IMR-90 (cell line): Measurements from ENCODE around the gene PPP1R14B. TPM values are rescaled to one million over a fixed set of nuclear protein-coding genes. Genes with fewer than 3 reads are reported as not detected.
A peak's percentile ranks its signal among the peaks of the same experiment; 100 is the strongest.

Experiments used
- ATAC-seq: fragments of 200-7000 bp; cut with Tn5 transposase; 2 replicates; pipeline ENCODE4 v1.9.1; 2020; ENCODE audit warnings: low read depth, mild to moderate bottlenecking, moderate library complexity
- BruUV-seq: library from RNA; stranded (reverse); fragments of 400-500 nt; replicated peaks from 2 replicates; lab custom pipeline; 2021; lab: Mats Ljungman, UMichigan
- CTCF ChIA-PET: fragments of 300-600 bp; formaldehyde crosslinking; extraction: SDS; loops from one replicate; lab custom pipeline; 2021; ENCODE audit warnings: antibody characterized with exemption; lab: Yijun Ruan, JAX
- POLR2A ChIA-PET: fragments of 300-600 bp; sonication (Branson Sonifier 250); formaldehyde crosslinking; loops from one replicate; lab custom pipeline; 2022; ENCODE audit warnings: antibody characterized with exemption; ENCODE audit not compliant: unreplicated experiment; lab: Charles Lee
- DNase-seq: peaks from one replicate; pipeline ENCODE4 v3.0.0; 2013
- H2AFZ ChIP-seq: replicated peaks from 2 replicates; pipeline ENCODE3; 2013; ENCODE audit warnings: low read length, mild to moderate bottlenecking; ENCODE audit not compliant: poor library complexity
- H2AK5ac ChIP-seq: 2 replicates; pipeline ENCODE4 v1.6.1; 2013; ENCODE audit warnings: low read depth, low read length, inconsistent platforms
- H2AK9ac ChIP-seq: replicated peaks from 2 replicates; pipeline ENCODE3; 2013; ENCODE audit warnings: mild to moderate bottlenecking, low read depth, low read length, moderate library complexity; ENCODE audit not compliant: poor library complexity
- H2BK120ac ChIP-seq: 2 replicates; pipeline ENCODE4 v1.6.1; 2013; ENCODE audit warnings: low read depth, low read length, inconsistent platforms
- H2BK15ac ChIP-seq: 3 replicates; pipeline ENCODE4 v1.6.1; 2013; ENCODE audit warnings: low read depth, low read length, inconsistent platforms
- H2BK20ac ChIP-seq: 2 replicates; pipeline ENCODE4 v1.6.1; 2013; ENCODE audit warnings: low read depth, mild to moderate bottlenecking, inconsistent platforms, low read length, moderate library complexity
- H2BK5ac ChIP-seq: 2 replicates; pipeline ENCODE4 v1.6.1; 2013; ENCODE audit warnings: mild to moderate bottlenecking, low read depth, low read length, inconsistent platforms; ENCODE audit not compliant: poor library complexity, severe bottlenecking
- H3K14ac ChIP-seq: replicated peaks from 2 replicates; pipeline ENCODE4 v1.6.1; 2013; ENCODE audit warnings: low read depth, low read length, inconsistent platforms
- H3K18ac ChIP-seq: 2 replicates; pipeline ENCODE4 v1.6.1; 2013; ENCODE audit warnings: low read depth, low read length, control low read depth
- H3K23ac ChIP-seq: 2 replicates; pipeline ENCODE4 v1.6.1; 2013; ENCODE audit warnings: low read depth, low read length, inconsistent platforms
- H3K27ac ChIP-seq: 2 replicates; pipeline ENCODE4 v1.5.1; 2013; ENCODE audit warnings: mild to moderate bottlenecking, control low read depth, low read length; ENCODE audit not compliant: insufficient read depth
- H3K27me3 ChIP-seq: 2 replicates; pipeline ENCODE4 v1.6.1; 2013; ENCODE audit warnings: low read length; ENCODE audit not compliant: control insufficient read depth, insufficient read depth
- H3K36me3 ChIP-seq: 2 replicates; pipeline ENCODE4 v1.6.1; 2013; ENCODE audit warnings: low read length, mixed read lengths; ENCODE audit not compliant: control insufficient read depth, insufficient read depth
- H3K4ac ChIP-seq: 2 replicates; pipeline ENCODE4 v1.6.1; 2013; ENCODE audit warnings: low read depth, low read length, inconsistent platforms
- H3K4me1 ChIP-seq: 2 replicates; pipeline ENCODE4 v1.6.1; 2013; ENCODE audit warnings: low read length, mixed read lengths; ENCODE audit not compliant: control insufficient read depth, insufficient read depth
- H3K4me2 ChIP-seq: 2 replicates; pipeline ENCODE4 v1.6.1; 2013; ENCODE audit warnings: low read depth, mild to moderate bottlenecking, control low read depth, low read length, moderate library complexity
- H3K4me3 ChIP-seq: 2 replicates; pipeline ENCODE4 v1.5.1; 2013; ENCODE audit warnings: low read depth, mild to moderate bottlenecking, control low read depth, low read length, moderate library complexity; ENCODE audit not compliant: insufficient read depth
- H3K56ac ChIP-seq: 2 replicates; pipeline ENCODE4 v1.6.1; 2013; ENCODE audit warnings: low read length, inconsistent platforms; ENCODE audit not compliant: insufficient read depth; ENCODE audit errors: extremely low read depth
- H3K79me1 ChIP-seq, 2 experiments: 2 replicates each; pipeline ENCODE4 v1.6.1; 2013; ENCODE audit warnings: low read length in 2 of 2, inconsistent platforms in 1 of 2, low read depth in 1 of 2
- H3K9ac ChIP-seq: 2 replicates; pipeline ENCODE4 v1.6.1; 2013; ENCODE audit warnings: low read depth, low read length, control low read depth
- H3K9me1 ChIP-seq: 2 replicates; pipeline ENCODE4 v1.6.1; 2013; ENCODE audit warnings: low read length, inconsistent platforms; ENCODE audit not compliant: insufficient read depth
- H3K9me3 ChIP-seq: 2 replicates; pipeline ENCODE4 v1.6.1; 2013; ENCODE audit warnings: low read length; ENCODE audit not compliant: control insufficient read depth, insufficient read depth
- H4K20me1 ChIP-seq: 2 replicates; pipeline ENCODE4 v1.6.1; 2013; ENCODE audit warnings: low read length, inconsistent platforms; ENCODE audit not compliant: insufficient read depth
- H4K5ac ChIP-seq: 2 replicates; pipeline ENCODE4 v1.6.1; 2013; ENCODE audit warnings: mild to moderate bottlenecking, low read depth, low read length, control low read depth
- H4K8ac ChIP-seq, 2 experiments: 2 replicates each; pipeline ENCODE4 v1.6.1; 2013; ENCODE audit warnings: low read depth in 2 of 2, low read length in 2 of 2, control low read depth in 1 of 2, inconsistent platforms in 1 of 2
- H4K91ac ChIP-seq: 2 replicates; pipeline ENCODE4 v1.6.1; 2013; ENCODE audit warnings: low read depth, low read length, inconsistent platforms; ENCODE audit not compliant: insufficient read depth
- CEBPB ChIP-seq: IDR thresholded peaks from 2 replicates; pipeline ENCODE4 v1.6.1; 2012; ENCODE audit warnings: low read depth, low read length, improper control_type of control experiment
- RCOR1 ChIP-seq: IDR thresholded peaks from 2 replicates; pipeline ENCODE4 v1.6.1; 2012; ENCODE audit warnings: mild to moderate bottlenecking, low read length, improper control_type of control experiment; ENCODE audit not compliant: insufficient replicate concordance
- WGBS, 2 experiments: methylation state at CpG; one replicate each; pipeline versions ENCODE4 v1.1.5 to v1.1.7; 2013; ENCODE audit warnings: missing lambda C conversion rate in 2 of 2; ENCODE audit not compliant: insufficient read length in 1 of 2; ENCODE audit errors: extremely low coverage in 2 of 2; 5-methylcytosine and 5-hydroxymethylcytosine counted together
- dilution Hi-C: fragments of 300-500 bp; cut with HindIII; formaldehyde crosslinking; loops from one replicate; pipeline ENCODE4 v1.14.3; 2018; ENCODE audit warnings: low sequenced_read_pairs; ENCODE audit not compliant: unreplicated experiment
- in situ Hi-C: fragments of 300-500 bp; cut with MboI; formaldehyde crosslinking; loops from 3 replicates; pipeline ENCODE4 v1.14.3; 2019; ENCODE audit warnings: low sequenced_read_pairs, inconsistent platforms, mixed read lengths
- intact Hi-C: fragments of 100-400 bp; cut with micrococcal nuclease; formaldehyde crosslinking; loops from 2 replicates; pipeline ENCODE4 v1.10.0; 2022
- polyA plus RNA-seq, 3 experiments: library from polyadenylated mRNA; depleted of rRNA; stranded (reverse); fragments of >200 nt; gene quantifications; 2 replicates each; pipeline ENCODE4 v1.2.3, GENCODE V29; 2012; ENCODE audit warnings: low replicate concordance in 1 of 3
- total RNA-seq: library from RNA; depleted of rRNA; stranded (reverse); fragments of >200 nt; gene quantifications from 2 replicates; pipeline ENCODE4 v1.2.3, GENCODE V29; 2012

The PPP1R14B gene
- total and polyA plus RNA-seq, 2 of the 4 experiments (the other 2 are of a cell fraction) = 176 to 257 TPM

- peaks cover 13% of the 10 kb centered on the region; the same call in 1 of the 2 replicates for H4K20me1 ChIP-seq
- H3K18ac ChIP-seq = no peak overlapping the region
- no peak overlapping the region for H3K27ac ChIP-seq
- no peak overlapping the region for H3K14ac ChIP-seq
- no peaks in the 10 kb centered on the region for H3K9me3 ChIP-seq
- no peak overlapping the region for H3K4me2 ChIP-seq
- H2BK15ac ChIP-seq = no peak overlapping the region
- H4K5ac ChIP-seq = no peak overlapping the region
- H3K36me3 ChIP-seq = peaks cover 70% of the 10 kb centered on the region
- H3K4ac ChIP-seq = no peak overlapping the region
- no peak overlapping the region for H4K91ac ChIP-seq
- in situ Hi-C loops (loop anchor here (5.0 kb wide), 1 partner anchor 101 kb away; the partner anchor contains the start of gene CATSPERZ), intact Hi-C loops (loop anchor here (10.0 kb wide), 1 partner anchor 453 kb away; no protein-coding TSS in a partner anchor), dilution Hi-C loops (no loop called here)
- ATAC-seq (no peak), DNase-seq (no peak)
- no peak overlapping the region for H2AK5ac ChIP-seq
- no peak overlapping the region for H3K9ac ChIP-seq
- WGBS, 2 experiments = no CpG with 5 or more reads among the region's 3 CpGs
- H2BK120ac ChIP-seq = no peak overlapping the region
- H3K23ac ChIP-seq = no peak overlapping the region
- no peak overlapping the region for H2BK20ac ChIP-seq
- no peak overlapping the region for H4K8ac ChIP-seq
- no peak overlapping the region for H3K56ac ChIP-seq
- no TSS peak for BruUV-seq
- no peak overlapping the region for H3K4me3 ChIP-seq
- POLR2A ChIA-PET = interaction anchor here (0.6 kb wide), 1 partner anchor 16 kb away, joined by 7 read pairs; the partner anchor contains the start of gene STIP1
- peak; percentile 58 for TF ChIP-seq CEBPB
- no peak for TF ChIP-seq RCOR1
- peaks cover 12 to 37% of the 10 kb centered on the region in 2 experiments; a peak in 3 of 4 replicates for H3K79me1 ChIP-seq
- no peaks in the 10 kb centered on the region for H3K4me1 ChIP-seq
- H3K27me3 ChIP-seq = no peaks in the 10 kb centered on the region
- H3K9me1 ChIP-seq = no peaks in the 10 kb centered on the region
- H2AK9ac ChIP-seq = no peak overlapping the region
- no peak overlapping the region for H2AFZ ChIP-seq
- CTCF ChIA-PET = no interaction called here
- no peak overlapping the region for H2BK5ac ChIP-seq
These were observed 45.2 kb downstream of the PPP1R14B start for GRCh38 chr11:64201543-64201942.
